ENCODE data around the gene RND3.

The RND3 gene

DNA sequence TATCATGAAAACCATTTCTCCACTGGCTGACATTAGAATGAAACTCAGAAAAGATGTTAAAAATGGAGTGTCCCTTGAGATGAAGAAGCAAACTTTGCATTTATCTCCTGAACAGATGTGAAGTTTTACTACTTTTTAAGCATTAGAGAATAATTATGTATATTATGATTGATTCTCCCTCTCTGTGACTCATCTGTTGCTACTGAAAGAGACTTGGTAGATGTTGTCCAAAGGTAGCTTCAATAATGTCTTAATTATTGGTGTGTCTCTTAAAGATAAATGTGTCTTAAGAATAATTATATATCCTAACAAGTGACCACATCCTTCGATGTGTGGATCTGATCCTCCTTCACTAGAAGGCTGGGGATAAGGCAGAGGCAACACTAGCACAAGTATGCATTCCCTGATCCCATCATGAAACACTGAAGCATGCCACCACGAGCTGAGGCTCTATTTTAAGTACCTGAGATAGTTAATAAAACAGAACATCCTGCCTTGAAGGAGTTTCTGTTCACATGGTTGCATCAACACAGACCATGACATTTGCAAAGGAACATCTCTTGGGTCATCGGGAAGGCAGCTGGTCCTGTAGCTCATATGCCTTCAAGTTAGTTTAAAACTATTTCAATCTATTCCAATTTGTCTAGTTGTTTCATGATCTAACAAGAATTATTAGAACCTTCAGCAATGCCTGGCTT, 15.5 kb downstream of the RND3 start:
- TF ChIP-seq POLR2A (IDR thresholded peaks at IDR 0.05; ENCODE audit: low read depth, low read length) (no peak), POLR2AphosphoS5 (IDR thresholded peaks at IDR 0.05; ENCODE audit: low read depth, low read length) (no peak), TAF1 (IDR thresholded peaks at IDR 0.05; ENCODE audit: low read depth, low read length) (no peak), PAX5 (IDR thresholded peaks at IDR 0.05; ENCODE audit: insufficient read depth, low read length, severe bottlenecking) (no peak), SPI1 (IDR thresholded peaks at IDR 0.05; ENCODE audit: low read depth, low read length) (no peak), POU2F2 (IDR thresholded peaks at IDR 0.05; ENCODE audit: low read depth, low read length) (no peak)
- no peak for DNase-seq (ENCODE audit: insufficient read length, low spot score)
- no peak for FAIRE-seq

DNA sequence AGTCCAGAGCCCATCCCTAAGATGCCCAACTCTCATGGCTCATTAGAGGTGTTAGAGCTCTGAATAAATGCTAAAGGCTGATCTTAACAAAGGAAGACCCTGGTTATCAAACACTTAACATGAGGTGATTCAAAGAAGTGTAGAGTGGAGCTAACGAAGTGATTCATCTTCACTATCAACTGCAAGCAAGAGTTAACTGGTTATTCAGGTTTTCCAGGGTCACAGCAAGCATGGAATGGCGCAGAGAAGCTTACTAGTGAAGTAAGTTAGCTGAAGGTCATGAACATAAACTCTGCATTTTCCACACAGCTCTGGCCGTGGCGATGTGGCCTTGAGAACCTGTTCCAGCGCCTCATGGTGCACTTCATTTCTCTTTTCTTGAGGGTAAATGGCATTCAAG, 17.0 kb downstream of the RND3 start:
- TF ChIP-seq POU2F2 (IDR thresholded peaks at IDR 0.05; ENCODE audit: low read depth, low read length) = no peak
- DNase-seq (ENCODE audit: insufficient read length, low spot score) (no peak), FAIRE-seq (no peak)

DNA sequence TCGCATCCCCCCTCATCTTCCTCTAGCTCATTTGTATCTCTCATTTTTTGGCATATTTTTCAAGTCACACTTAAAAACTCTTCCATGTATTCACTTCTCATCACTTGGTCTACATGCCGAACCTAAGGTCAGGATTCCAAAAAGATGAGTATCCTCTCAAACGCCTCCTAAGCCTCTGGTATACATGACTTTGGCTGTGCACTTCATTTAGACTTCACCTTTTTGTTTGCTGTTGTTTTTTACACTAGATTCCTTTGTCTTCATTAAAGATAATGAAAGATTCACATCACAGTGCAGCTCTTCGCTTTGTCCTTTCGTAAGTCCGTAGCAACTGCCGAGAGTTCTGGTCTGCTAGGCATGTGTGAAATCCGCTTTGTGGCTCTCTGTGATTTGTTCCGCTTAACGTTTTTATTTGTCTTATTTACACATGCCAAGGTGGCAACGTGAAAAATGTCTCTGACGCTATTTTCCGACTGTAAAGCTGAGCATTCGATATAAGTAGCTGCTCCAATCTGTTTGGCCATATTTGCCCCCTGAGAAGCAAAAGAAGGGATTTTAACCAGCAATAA, 17.7 kb downstream of the RND3 start:
- DNase-seq (ENCODE audit: insufficient read length, low spot score) (no peak), FAIRE-seq (no peak)

DNA sequence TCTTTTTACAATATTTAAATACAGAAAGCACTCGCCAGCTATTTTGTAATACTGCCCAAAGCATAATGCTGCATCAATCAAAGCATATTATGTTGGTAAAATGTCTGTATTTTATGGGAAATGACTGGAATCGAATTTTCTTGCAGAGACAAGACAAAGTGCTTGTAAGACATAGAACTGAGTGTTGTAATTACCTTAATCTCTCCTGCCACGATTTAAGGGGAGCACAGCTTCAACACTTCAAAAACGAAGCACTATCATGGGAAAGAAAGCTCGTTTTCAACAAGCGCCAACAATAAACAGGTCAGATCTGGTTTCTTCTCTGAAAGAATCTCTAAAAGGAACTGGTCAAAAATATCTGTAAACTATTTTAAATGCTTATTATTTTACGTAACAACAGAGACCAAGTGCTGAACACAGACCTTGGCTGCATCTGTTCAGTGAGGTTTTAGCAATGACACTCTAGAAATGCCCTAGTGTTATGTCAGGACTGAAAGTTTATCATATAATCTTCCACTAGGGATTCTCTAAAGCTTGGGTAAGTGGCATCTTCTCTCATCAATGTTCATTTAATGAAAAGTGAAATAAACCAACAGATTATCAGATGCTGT, 19.0 kb downstream of the RND3 start:
- FAIRE-seq (no peak), DNase-seq (ENCODE audit: insufficient read length, low spot score) (no peak)
- TF ChIP-seq TAF1 (IDR thresholded peaks at IDR 0.05; ENCODE audit: low read depth, low read length) (no peak), PAX5 (IDR thresholded peaks at IDR 0.05; ENCODE audit: insufficient read depth, low read length, severe bottlenecking) (no peak), POU2F2 (IDR thresholded peaks at IDR 0.05; ENCODE audit: low read depth, low read length) (no peak), POLR2AphosphoS5 (IDR thresholded peaks at IDR 0.05; ENCODE audit: low read depth, low read length) (no peak)

More for the DNA sequence above, 17.7 kb downstream of the RND3 start:
- TF ChIP-seq POLR2A (IDR thresholded peaks at IDR 0.05; ENCODE audit: low read depth, low read length) (no peak), POLR2AphosphoS5 (IDR thresholded peaks at IDR 0.05; ENCODE audit: low read depth, low read length) (no peak), PAX5 (IDR thresholded peaks at IDR 0.05; ENCODE audit: insufficient read depth, low read length, severe bottlenecking) (no peak), SPI1 (IDR thresholded peaks at IDR 0.05; ENCODE audit: low read depth, low read length) (no peak), POU2F2 (IDR thresholded peaks at IDR 0.05; ENCODE audit: low read depth, low read length) (no peak), TAF1 (IDR thresholded peaks at IDR 0.05; ENCODE audit: low read depth, low read length) (no peak)

DNA sequence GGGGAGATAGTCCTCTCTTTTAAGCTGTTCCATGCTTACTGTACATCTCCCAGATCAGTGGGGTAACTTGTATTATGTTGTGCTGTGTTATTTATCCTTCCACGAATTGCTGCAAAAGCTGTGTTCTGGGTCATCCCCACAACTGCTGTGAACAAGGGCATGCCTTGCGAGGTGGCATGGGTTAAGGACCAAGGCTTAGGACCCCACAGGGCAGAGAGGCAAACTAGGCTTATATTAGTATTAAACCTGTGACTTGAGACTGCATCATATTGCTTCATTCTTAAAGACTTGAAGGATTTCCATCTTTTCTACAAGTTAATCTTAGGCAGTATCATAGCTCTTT, 19.9 kb downstream of the RND3 start:
- TF ChIP-seq TAF1 (IDR thresholded peaks at IDR 0.05; ENCODE audit: low read depth, low read length) (no peak), POU2F2 (IDR thresholded peaks at IDR 0.05; ENCODE audit: low read depth, low read length) (no peak), POLR2A (IDR thresholded peaks at IDR 0.05; ENCODE audit: low read depth, low read length) (no peak), POLR2AphosphoS5 (IDR thresholded peaks at IDR 0.05; ENCODE audit: low read depth, low read length) (no peak), PAX5 (IDR thresholded peaks at IDR 0.05; ENCODE audit: insufficient read depth, low read length, severe bottlenecking) (no peak), SPI1 (IDR thresholded peaks at IDR 0.05; ENCODE audit: low read depth, low read length) (no peak)
- no peak for DNase-seq (ENCODE audit: insufficient read length, low spot score)
- no peak for FAIRE-seq

DNA sequence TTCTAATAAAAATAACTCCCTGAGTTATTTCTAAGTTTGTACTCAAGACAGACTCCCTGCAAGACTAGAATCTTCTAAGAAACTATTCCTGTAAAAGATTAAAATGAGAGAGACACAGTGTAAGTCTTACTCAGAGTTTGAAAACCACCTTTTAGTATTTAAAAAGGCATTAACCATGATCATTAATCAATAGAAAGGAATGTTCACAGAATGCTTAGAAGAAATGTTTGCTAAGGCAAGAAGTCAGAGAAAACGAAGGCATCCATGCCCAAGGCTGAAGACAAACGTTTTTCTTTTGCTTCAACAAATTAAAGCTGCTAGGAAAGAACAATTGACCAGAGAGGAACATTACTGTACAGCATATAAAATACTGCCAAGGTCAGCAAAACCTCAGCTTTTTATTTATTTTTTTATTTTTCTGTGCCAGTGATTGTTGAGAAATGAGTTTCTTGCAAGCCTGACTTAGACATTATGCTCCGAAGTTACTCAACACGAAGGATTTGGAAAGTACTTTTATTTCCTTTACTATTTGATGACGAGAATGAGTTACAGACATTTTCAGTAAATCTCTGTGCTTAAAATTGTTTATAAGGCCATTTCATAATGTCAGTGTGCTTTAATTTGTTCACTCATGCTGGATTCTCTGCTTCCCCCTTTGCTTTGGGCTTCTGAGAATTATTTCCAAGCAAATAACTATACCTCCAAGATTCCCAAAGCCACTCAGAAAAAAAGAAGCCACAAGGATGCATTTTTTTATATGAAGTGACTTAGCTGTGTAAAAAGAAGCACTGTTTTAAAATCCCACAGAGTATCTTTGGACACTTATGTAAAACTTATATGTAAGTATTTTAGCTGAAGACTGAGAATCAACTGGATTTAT, 20.5 kb downstream of the RND3 start:
- FAIRE-seq (no peak), DNase-seq (ENCODE audit: insufficient read length, low spot score) (no peak)
- TF ChIP-seq POLR2A (IDR thresholded peaks at IDR 0.05; ENCODE audit: low read depth, low read length) (no peak), SPI1 (IDR thresholded peaks at IDR 0.05; ENCODE audit: low read depth, low read length) (no peak), PAX5 (IDR thresholded peaks at IDR 0.05; ENCODE audit: insufficient read depth, low read length, severe bottlenecking) (no peak)

DNA sequence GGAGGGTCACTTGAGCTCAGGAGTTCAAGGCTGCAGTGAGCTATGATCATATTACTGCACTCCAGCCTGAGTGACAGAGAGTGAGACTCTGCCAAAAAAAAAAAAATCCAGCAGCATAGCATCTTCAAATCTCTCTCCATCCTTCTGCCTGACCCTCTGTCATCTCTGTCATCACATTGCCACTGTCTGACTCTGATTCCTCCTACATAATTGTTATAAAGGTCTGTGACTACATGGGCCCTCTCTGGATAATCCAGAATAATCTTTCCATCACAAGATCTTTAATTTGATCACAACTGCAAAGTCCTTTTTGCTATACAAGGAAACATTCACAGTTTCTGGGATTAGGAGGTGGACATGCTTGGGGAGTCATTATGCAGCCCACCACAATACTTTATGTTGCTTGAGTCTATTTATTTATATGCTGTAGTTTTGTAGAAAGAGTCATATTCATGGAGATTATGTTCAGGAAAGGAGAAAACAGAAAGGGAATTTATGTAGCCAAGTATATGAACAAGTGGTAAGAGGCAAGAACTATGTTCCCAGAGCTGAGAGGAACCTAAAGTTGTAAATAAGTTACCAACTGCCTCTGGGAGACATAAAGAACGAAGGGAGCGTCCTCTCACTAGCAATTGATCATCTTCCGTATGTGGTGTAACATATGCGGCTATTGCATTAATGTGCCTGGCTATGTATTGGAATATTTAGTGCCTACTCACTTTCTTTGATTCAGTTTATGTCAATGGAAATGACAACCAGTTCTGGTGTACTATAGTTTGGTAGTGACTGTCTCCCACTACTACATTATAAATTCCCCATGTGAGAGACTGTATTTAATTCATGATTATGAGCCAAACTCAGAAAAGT, 21.5 kb downstream of the RND3 start:
- FAIRE-seq (no peak), DNase-seq (ENCODE audit: insufficient read length, low spot score) (no peak)
- TF ChIP-seq POU2F2 (IDR thresholded peaks at IDR 0.05; ENCODE audit: low read depth, low read length) (no peak), POLR2A (IDR thresholded peaks at IDR 0.05; ENCODE audit: low read depth, low read length) (no peak), POLR2AphosphoS5 (IDR thresholded peaks at IDR 0.05; ENCODE audit: low read depth, low read length) (no peak), PAX5 (IDR thresholded peaks at IDR 0.05; ENCODE audit: insufficient read depth, low read length, severe bottlenecking) (no peak)

DNA sequence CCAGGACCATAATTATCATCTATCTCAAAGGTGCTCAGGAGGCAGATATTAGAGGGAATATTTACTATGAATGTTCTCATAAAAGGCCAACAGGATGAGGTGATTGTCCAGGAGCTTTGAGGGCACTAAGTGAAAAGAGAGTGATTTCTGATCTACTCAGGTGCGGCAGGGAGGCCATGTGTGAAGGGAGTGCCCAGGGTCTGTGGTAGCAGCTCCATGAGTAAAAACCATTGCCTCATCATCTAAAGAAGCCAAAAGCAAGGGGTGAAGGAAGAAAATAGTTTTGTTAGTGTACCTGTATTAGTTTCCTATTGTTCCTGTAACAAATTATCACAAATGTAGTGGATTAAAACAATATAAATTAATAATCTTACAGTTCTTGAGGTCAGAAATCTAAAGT, 22.5 kb downstream of the RND3 start:
- no peak for DNase-seq (ENCODE audit: insufficient read length, low spot score)
- no peak for FAIRE-seq
- TF ChIP-seq SPI1 (IDR thresholded peaks at IDR 0.05; ENCODE audit: low read depth, low read length) (no peak), POLR2A (IDR thresholded peaks at IDR 0.05; ENCODE audit: low read depth, low read length) (no peak), PAX5 (IDR thresholded peaks at IDR 0.05; ENCODE audit: insufficient read depth, low read length, severe bottlenecking) (no peak), POLR2AphosphoS5 (IDR thresholded peaks at IDR 0.05; ENCODE audit: low read depth, low read length) (no peak), POU2F2 (IDR thresholded peaks at IDR 0.05; ENCODE audit: low read depth, low read length) (no peak), TAF1 (IDR thresholded peaks at IDR 0.05; ENCODE audit: low read depth, low read length) (no peak)

DNA sequence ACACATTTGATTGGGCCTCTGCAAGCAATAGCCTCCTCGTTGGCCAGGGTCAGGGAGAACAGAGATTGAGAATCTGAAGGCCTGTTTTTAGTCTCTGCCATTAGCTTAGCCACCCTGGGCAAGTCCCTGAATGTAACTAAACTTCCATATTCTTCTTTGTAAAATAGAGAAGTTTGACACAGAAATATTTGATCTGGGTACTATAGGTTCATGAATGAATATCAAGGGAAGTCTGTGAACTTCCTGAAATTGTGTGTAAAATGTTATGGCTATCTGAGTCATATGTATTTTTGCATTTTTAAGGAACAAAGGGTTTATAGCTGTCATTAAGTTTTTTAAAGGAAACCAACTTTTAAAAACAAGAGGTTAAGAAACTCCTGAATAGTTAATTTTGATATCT, 23.2 kb downstream of the RND3 start:
- DNase-seq (ENCODE audit: insufficient read length, low spot score) (no peak), FAIRE-seq (no peak)
- TF ChIP-seq SPI1 (IDR thresholded peaks at IDR 0.05; ENCODE audit: low read depth, low read length) (no peak), POLR2AphosphoS5 (IDR thresholded peaks at IDR 0.05; ENCODE audit: low read depth, low read length) (no peak), POU2F2 (IDR thresholded peaks at IDR 0.05; ENCODE audit: low read depth, low read length) (no peak), TAF1 (IDR thresholded peaks at IDR 0.05; ENCODE audit: low read depth, low read length) (no peak), PAX5 (IDR thresholded peaks at IDR 0.05; ENCODE audit: insufficient read depth, low read length, severe bottlenecking) (no peak), POLR2A (IDR thresholded peaks at IDR 0.05; ENCODE audit: low read depth, low read length) (no peak)
